NT2/D1 (cell line): ENCODE measurements around the gene REM1.

Experiments
- YY1 ChIP-seq: IDR thresholded peaks from 2 replicates; pipeline ENCODE4 v1.6.1; 2011; ENCODE audit not compliant: insufficient read length, insufficient read depth
- ZNF274 ChIP-seq: IDR thresholded peaks from 2 replicates; pipeline ENCODE4 v1.6.1; 2011; ENCODE audit warnings: mild to moderate bottlenecking, low read depth, low read length

- TF ChIP-seq ZNF274, result no peak
- TF ChIP-seq YY1, result no peak
Measured at GRCh38 chr20:31474758-31475427, at the start of gene REM1, which contains the start of gene DEFB124.
